K562 (cell line): ENCODE measurements around the gene SVBP. TPM values are rescaled to one million over a fixed set of nuclear protein-coding genes. Genes with fewer than 3 reads are reported as not detected.

ENCODE experiments used
- ASH1L ChIP-seq: fragments of 450-650 bp; IDR thresholded peaks from 2 replicates; pipeline ENCODE4 v1.6.1; 2018; ENCODE audit warnings: borderline replicate concordance, mild to moderate bottlenecking, low read depth; ENCODE audit not compliant: partially characterized antibody
- BDP1 ChIP-seq: IDR thresholded peaks from 3 replicates; pipeline ENCODE4 v1.6.1; 2011; ENCODE audit not compliant: insufficient read length, insufficient read depth
- BRF2 ChIP-seq: IDR thresholded peaks from 3 replicates; pipeline ENCODE4 v1.6.1; 2011; ENCODE audit warnings: borderline replicate concordance, mild to moderate bottlenecking; ENCODE audit not compliant: insufficient read length, insufficient read depth
- FOXM1 ChIP-seq, 2 experiments: fragments of 450-650 bp in 1 of 2; sonication (generic) in 1 of 2; formaldehyde crosslinking in 1 of 2; IDR thresholded peaks; 2 replicates each; pipeline versions ENCODE4 v1.6.1 to v1.9.0; 2017 to 2022; ENCODE audit warnings: low read depth in 2 of 2, mild to moderate bottlenecking in 2 of 2, missing genetic modification reagents in 1 of 2, moderate library complexity in 1 of 2
- LARP7 ChIP-seq: fragments of 450-650 bp; IDR thresholded peaks from 2 replicates; pipeline ENCODE4 v1.6.1; 2016
- PRPF4 ChIP-seq: fragments of 200-400 bp; formaldehyde crosslinking; IDR thresholded peaks from one replicate; pipeline ENCODE4 v1.6.1; 2017; ENCODE audit warnings: low read length, low read depth, mild to moderate bottlenecking; ENCODE audit not compliant: insufficient read depth, poor library complexity, severe bottlenecking
- RBM25 ChIP-seq: fragments of 200-400 bp; formaldehyde crosslinking; IDR thresholded peaks from 2 replicates; pipeline ENCODE4 v1.6.1; 2018; ENCODE audit warnings: low read length, low read depth, moderate library complexity; ENCODE audit not compliant: severe bottlenecking
- SMARCE1 ChIP-seq: fragments of 450-650 bp; IDR thresholded peaks from 2 replicates; pipeline ENCODE4 v1.7.1; 2016; ENCODE audit warnings: mild to moderate bottlenecking
- ZBTB40 ChIP-seq, 2 experiments: fragments of 450-650 bp in 1 of 2; sonication (generic) in 1 of 2; formaldehyde crosslinking in 1 of 2; IDR thresholded peaks; 2 replicates each; pipeline versions ENCODE4 v1.7.1 to v1.9.0; 2016 to 2022; ENCODE audit warnings: inconsistent platforms in 1 of 2, mild to moderate bottlenecking in 1 of 2, missing genetic modification reagents in 1 of 2
- ZBTB43 ChIP-seq: sonication (generic); formaldehyde crosslinking; IDR thresholded peaks from 2 replicates; pipeline ENCODE4 v1.8.0; 2023; ENCODE audit warnings: mild to moderate bottlenecking, missing genetic modification reagents
- ZNF311 ChIP-seq: fragments of 250-450 bp; sonication (Bioruptor Pico); IDR thresholded peaks from 2 replicates; pipeline ENCODE4 v1.4.0; 2020; ENCODE audit warnings: mild to moderate bottlenecking, moderate library complexity
- ZNF431 ChIP-seq: sonication (generic); formaldehyde crosslinking; IDR thresholded peaks from 2 replicates; pipeline ENCODE4 v1.8.0; 2022; ENCODE audit warnings: mild to moderate bottlenecking, missing genetic modification reagents
- polyA plus RNA-seq, 8 experiments: library from polyadenylated mRNA; depleted of rRNA in 4 of 8; stranded (reverse) in 5 of 8; unstranded in 3 of 8; fragments of >200 nt; fragmentation: Nextera tagmentation in 2 of 8; fragmentation: Illumina TruSeq in 1 of 8; extraction: Ambion mirVana in 2 of 8; extraction: Trizol in 1 of 8; gene quantifications; 2 replicates each; pipeline versions ENCODE4 v1.2.1 to v1.2.3, GENCODE V29; 2011 to 2014; ENCODE audit warnings: inconsistent platforms in 1 of 8, missing spikeins in 1 of 8
- total RNA-seq, 7 experiments: library from RNA; depleted of rRNA in 6 of 7; stranded (reverse); fragments of >200 nt in 6 of 7; fragmentation: Illumina TruSeq in 2 of 7; extraction: Trizol in 2 of 7; gene quantifications; 2 replicates each; pipeline versions ENCODE4 v1.2.1 to v1.2.3, GENCODE V29; 2011 to 2021; ENCODE audit warnings: low replicate concordance in 1 of 7

SVBP gene
- total and polyA plus RNA-seq, 9 of the 15 experiments (the other 6 are each of a cell fraction or from before 2014, with no cell fraction given) = 31.7 to 49.7 (median 40.0) TPM

- TF ChIP-seq ZNF431 (no peak), BDP1 (no peak), ZNF311 (no peak), SMARCE1 (no peak), ZBTB40 (IDR thresholded peaks at IDR 0.05) (0 out of 2 replicates have a peak, but pooled peaks have one; percentile 15), ZBTB40 (CRISPR knock-in tag; IDR thresholded peaks at IDR 0.05) (no peak), BRF2 (no peak), ASH1L (no peak), RBM25 (no peak), LARP7 (no peak), ZBTB43 (CRISPR knock-in tag) (no peak), PRPF4 (peak; percentile 68), FOXM1 (IDR thresholded peaks at IDR 0.05; ENCODE audit: low read depth) (no peak), FOXM1 (CRISPR knock-in tag; IDR thresholded peaks at IDR 0.05; ENCODE audit: low read depth) (no peak)
Observed at GRCh38 chr1:42816585-42817439, at the start of gene SVBP, which contains the start of gene ERMAP (continued).
